Pancreas (tissue), 10 donors: Measurements from ENCODE around the gene NISCH. TPM values are rescaled to one million over a fixed set of nuclear protein-coding genes. Genes with fewer than 3 reads are reported as not detected.

Experiments used
- ATAC-seq, 4 donors: fragments of 200-7000 bp; cut with Tn5 transposase; one replicate each; pipeline versions ENCODE4 v1.8.0 to v1.9.1; 2020; ENCODE audit warnings: mild to moderate bottlenecking in 4 of 4, moderate library complexity in 4 of 4
- DNase-seq, 6 donors: peaks; one replicate each; pipeline ENCODE4 v3.0.0-alpha.2; 2020
- FAIRE-seq: peaks from 2 replicates; lab custom pipeline; 2012; peaks lifted over from hg19 to GRCh38; lab: Jason Lieb, UNC
- H3K27ac ChIP-seq, 4 donors: fragments of 200-600 bp; sonication (generic); 1 replicate in 3 of 4; 2 replicates in 1 of 4; pipeline versions ENCODE4 v1.5.0 to v1.8.0; 2020
- H3K27me3 ChIP-seq, 4 donors: fragments of 200-600 bp; one replicate each; pipeline ENCODE4 v1.8.0; 2021
- H3K36me3 ChIP-seq, 3 donors: fragments of 200-600 bp; sonication (generic) in 1 of 3; one replicate each; pipeline versions ENCODE4 v1.5.0 to v1.8.0; 2020 to 2021
- H3K4me1 ChIP-seq, 3 donors: fragments of 200-600 bp; one replicate each; pipeline ENCODE4 v1.8.0; 2021
- H3K4me3 ChIP-seq, 4 donors: fragments of 200-600 bp; sonication (generic) in 2 of 4; one replicate each; pipeline versions ENCODE4 v1.5.0 to v1.8.0; 2020 to 2021
- H3K9me3 ChIP-seq, 4 donors: fragments of 200-600 bp; one replicate each; pipeline ENCODE4 v1.8.0; 2021
- CTCF ChIP-seq, 4 donors: fragments of 200-600 bp; sonication (generic) in 3 of 4; IDR thresholded peaks; one replicate each; pipeline versions ENCODE4 v1.5.0 to v1.8.0; 2021; ENCODE audit warnings: antibody characterized with exemption in 4 of 4
- WGBS, 2 donors: extraction: QIAGEN DNeasy Blood & Tissue Kit; methylation state at CpG; one replicate each; pipeline ENCODE4 v1.1.7; 2013; 5-methylcytosine and 5-hydroxymethylcytosine counted together
- intact Hi-C, 3 donors: fragments of 100-400 bp; cut with DNase I; formaldehyde crosslinking; loops; one replicate each; pipeline versions ENCODE4 v1.11.1 to v1.14.2; 2022
- polyA plus RNA-seq, 2 donors: library from polyadenylated mRNA; stranded (reverse); fragments of 200-250 nt; gene quantifications; one replicate each; pipeline ENCODE4 v1.2.3, GENCODE V29; 2013
- total RNA-seq, 6 donors: library from RNA; stranded (reverse); fragmentation: NEBNext Ultra II Directional in 4 of 6; extraction: Animal tissue kit (Norgen Biotek cat#: 25700) in 4 of 6; gene quantifications; one replicate each; pipeline versions ENCODE4 v1.2.1 to v1.2.4, GENCODE V29; 2021 to 2023
- donor health status: healthy with polysubstance abuse.
- donor health status: DM: no; HTN: no; CAD: no; lungs with moderate emphysema.
- donor health status: DM: no; HTN: no; CAD: no.
- donor health status: control.
- donor health status: control.
- donor health status: Bipolar disorder and iron deficiency.
- donor health status: DM: yes; HTN: yes; CAD: no.
- donor health status: DM: no; HTN: no; CAD: no.
- donor health status: DM: no; HTN: no; CAD: no.
- donor health status: DM: yes; HTN: yes; CAD: no.

NISCH gene
- total and polyA plus RNA-seq, 8 donors: 24.4 to 109 (median 37.6) TPM

GRCh38 chr3:52490939-52491526, 35.6 kb downstream of the NISCH start:
- Histone ChIP-seq H3K9me3 (no peaks in the 10 kb centered on the region), H3K4me1 (no peaks in the 10 kb centered on the region), H3K27ac (peak overlapping the region in 2 of 4 donors; percentile 30 to 57), H3K27me3 (no peaks in the 10 kb centered on the region), H3K36me3 (peaks cover 3 to 50% (median 4%) of the 10 kb centered on the region in 3 donors), H3K4me3 (no peak overlapping the region)
- intact Hi-C loops: no loop called here
- FAIRE-seq: no peak
- ATAC-seq: peak in 3 of 4 donors; percentile 36 to 63 (median 60)
- no peak for TF ChIP-seq CTCF (IDR thresholded peaks at IDR 0.05)
- peak in 1 of 6 donors; percentile 46 for DNase-seq
- WGBS, 2 donors: 88 to 90% methylated on average over 23 of the region's 23 CpGs

GRCh38 chr3:52492059-52492458, 36.7 kb downstream of the NISCH start:
- FAIRE-seq (no peak), ATAC-seq (no peak), DNase-seq (peak in 1 of 6 donors; percentile 57)
- intact Hi-C loops: no loop called here
- H3K27ac ChIP-seq: no peak overlapping the region
- H3K27me3 ChIP-seq: no peaks in the 10 kb centered on the region
- 91 to 94% methylated on average over 20 to 21 of the region's 21 CpGs for WGBS, 2 donors
- no peak overlapping the region for H3K4me3 ChIP-seq
- TF ChIP-seq CTCF (IDR thresholded peaks at IDR 0.05): no peak
- H3K4me1 ChIP-seq: no peaks in the 10 kb centered on the region
- H3K36me3 ChIP-seq: peaks cover 3 to 49% (median 4%) of the 10 kb centered on the region in 3 donors
- H3K9me3 ChIP-seq: no peaks in the 10 kb centered on the region

GRCh38 chr3:52493232-52494017, 38.0 kb downstream of the NISCH start:
- no peak for FAIRE-seq
- no peaks in the 10 kb centered on the region for H3K4me1 ChIP-seq
- DNase-seq: peak in 1 of 6 donors; percentile 67
- 87 to 91% methylated on average over 7 of the region's 7 CpGs for WGBS, 2 donors
- H3K27me3 ChIP-seq: no peaks in the 10 kb centered on the region
- no peak for TF ChIP-seq CTCF (IDR thresholded peaks at IDR 0.05)
- intact Hi-C loops: no loop called here
- ATAC-seq: no peak
- peaks cover 3 to 36% (median 4%) of the 10 kb centered on the region in 3 donors for H3K36me3 ChIP-seq
- no peaks in the 10 kb centered on the region for H3K9me3 ChIP-seq
- no peak overlapping the region for H3K27ac ChIP-seq
- no peak overlapping the region for H3K4me3 ChIP-seq

- DNase-seq (no peak), FAIRE-seq (no peak)
- 78 to 81% methylated on average over 7 of the region's 7 CpGs for WGBS, 2 donors
Measured at GRCh38 chr3:52494445-52494844, 39.0 kb downstream of the NISCH start.

More at GRCh38 chr3:52494445-52494844, 39.0 kb downstream of the NISCH start:
- no peaks in the 10 kb centered on the region for H3K9me3 ChIP-seq
- peaks cover 3 to 27% (median 4%) of the 10 kb centered on the region in 3 donors for H3K36me3 ChIP-seq
- no peak for ATAC-seq
- no peak overlapping the region for H3K4me3 ChIP-seq
- intact Hi-C loops: no loop called here
- no peaks in the 10 kb centered on the region for H3K27me3 ChIP-seq
- no peak for TF ChIP-seq CTCF (IDR thresholded peaks at IDR 0.05)
- peak overlapping the region in 1 of 4 donors; percentile 17 for H3K27ac ChIP-seq
- H3K4me1 ChIP-seq: no peaks in the 10 kb centered on the region
